ENCODE measurements around the gene LIX1L. TPM values are rescaled to one million over a fixed set of nuclear protein-coding genes. Genes with fewer than 3 reads are reported as not detected.

Gene LIX1L
- total and polyA plus RNA-seq, 2 of the 13 experiments (the other 11 are each of a cell fraction or from before 2014, with no cell fraction given): 8.1 to 24.9 TPM

- TF ChIP-seq ZNF512 (CRISPR knock-in tag; IDR thresholded peaks at IDR 0.05) (no peak), BRCA1 (CRISPR knock-in tag; IDR thresholded peaks at IDR 0.05) (no peak), PLSCR1 (CRISPR knock-in tag; IDR thresholded peaks at IDR 0.05; ENCODE audit: borderline replicate concordance) (no peak), ZNF749 (CRISPR knock-in tag; IDR thresholded peaks at IDR 0.05; ENCODE audit: borderline replicate concordance) (no peak), NAIF1 (CRISPR knock-in tag; IDR thresholded peaks at IDR 0.05; ENCODE audit: borderline replicate concordance) (no peak), ZNF512B (CRISPR knock-in tag; IDR thresholded peaks at IDR 0.05; ENCODE audit: borderline replicate concordance) (no peak), BHLHE40 (IDR thresholded peaks at IDR 0.05; ENCODE audit: low read length) (no peak), ZNF460 (CRISPR knock-in tag; IDR thresholded peaks at IDR 0.05; ENCODE audit: borderline replicate concordance) (no peak), ARNT2 (CRISPR knock-in tag; IDR thresholded peaks at IDR 0.05; ENCODE audit: low read depth) (no peak), SOX13 (IDR thresholded peaks at IDR 0.05) (no peak), SOX13 (CRISPR knock-in tag; conservative IDR thresholded peaks at IDR 0.05 in 1 of 2, IDR thresholded peaks at IDR 0.05 in 1 of 2) (peak in 1 of 2 experiments; percentile 54; a peak in 2 of 4 replicates), HNRNPK (IDR thresholded peaks at IDR 0.05; ENCODE audit: low read depth, low read length, poor library complexity, severe bottlenecking) (no peak), TAF15 (IDR thresholded peaks at IDR 0.05; ENCODE audit: low read depth, low read length, poor library complexity, severe bottlenecking) (no peak), PHF20 (CRISPR knock-in tag; IDR thresholded peaks at IDR 0.05) (no peak), SOX5 (CRISPR knock-in tag; IDR thresholded peaks at IDR 0.05; ENCODE audit: borderline replicate concordance) (peak; percentile 14; the same call in 1 of the 2 replicates), PHF21A (CRISPR knock-in tag; IDR thresholded peaks at IDR 0.05) (no peak), ZSCAN9 (CRISPR knock-in tag; IDR thresholded peaks at IDR 0.05; ENCODE audit: borderline replicate concordance) (no peak), SMAD3 (CRISPR knock-in tag; IDR thresholded peaks at IDR 0.05) (no peak), ZFY (CRISPR knock-in tag; IDR thresholded peaks at IDR 0.05) (0 out of 2 replicates have a peak, but pooled peaks have one; percentile 17), ZNF75D (CRISPR knock-in tag; IDR thresholded peaks at IDR 0.05; ENCODE audit: borderline replicate concordance) (no peak), UBTF (CRISPR knock-in tag; IDR thresholded peaks at IDR 0.05) (no peak), KLF15 (CRISPR knock-in tag; IDR thresholded peaks at IDR 0.05; ENCODE audit: borderline replicate concordance) (no peak), CEBPG (CRISPR knock-in tag; IDR thresholded peaks at IDR 0.05) (no peak)
These were observed 70.2 kb downstream of the LIX1L start (continued) for GRCh38 chr1:145887631-145888030.

Measured in HepG2 (cell line).